ENCODE measurements around the gene SMURF1.

GRCh38 chr7:99086532-99086931 lies 57.4 kb downstream of the SMURF1 start:
- TF ChIP-seq, protein P1, sequence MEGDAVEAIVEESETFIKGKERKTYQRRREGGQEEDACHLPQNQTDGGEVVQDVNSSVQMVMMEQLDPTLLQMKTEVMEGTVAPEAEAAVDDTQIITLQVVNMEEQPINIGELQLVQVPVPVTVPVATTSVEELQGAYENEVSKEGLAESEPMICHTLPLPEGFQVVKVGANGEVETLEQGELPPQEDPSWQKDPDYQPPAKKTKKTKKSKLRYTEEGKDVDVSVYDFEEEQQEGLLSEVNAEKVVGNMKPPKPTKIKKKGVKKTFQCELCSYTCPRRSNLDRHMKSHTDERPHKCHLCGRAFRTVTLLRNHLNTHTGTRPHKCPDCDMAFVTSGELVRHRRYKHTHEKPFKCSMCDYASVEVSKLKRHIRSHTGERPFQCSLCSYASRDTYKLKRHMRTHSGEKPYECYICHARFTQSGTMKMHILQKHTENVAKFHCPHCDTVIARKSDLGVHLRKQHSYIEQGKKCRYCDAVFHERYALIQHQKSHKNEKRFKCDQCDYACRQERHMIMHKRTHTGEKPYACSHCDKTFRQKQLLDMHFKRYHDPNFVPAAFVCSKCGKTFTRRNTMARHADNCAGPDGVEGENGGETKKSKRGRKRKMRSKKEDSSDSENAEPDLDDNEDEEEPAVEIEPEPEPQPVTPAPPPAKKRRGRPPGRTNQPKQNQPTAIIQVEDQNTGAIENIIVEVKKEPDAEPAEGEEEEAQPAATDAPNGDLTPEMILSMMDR (IDR thresholded peaks at IDR 0.05; ENCODE audit: insufficient read depth, low read depth, low read length), result no peak
- no peak for TF ChIP-seq EZH2 (IDR thresholded peaks at IDR 0.05; ENCODE audit: insufficient read depth, low read length)
